Measurements from ENCODE around the gene PCGF3.

PCGF3 gene

DNA sequence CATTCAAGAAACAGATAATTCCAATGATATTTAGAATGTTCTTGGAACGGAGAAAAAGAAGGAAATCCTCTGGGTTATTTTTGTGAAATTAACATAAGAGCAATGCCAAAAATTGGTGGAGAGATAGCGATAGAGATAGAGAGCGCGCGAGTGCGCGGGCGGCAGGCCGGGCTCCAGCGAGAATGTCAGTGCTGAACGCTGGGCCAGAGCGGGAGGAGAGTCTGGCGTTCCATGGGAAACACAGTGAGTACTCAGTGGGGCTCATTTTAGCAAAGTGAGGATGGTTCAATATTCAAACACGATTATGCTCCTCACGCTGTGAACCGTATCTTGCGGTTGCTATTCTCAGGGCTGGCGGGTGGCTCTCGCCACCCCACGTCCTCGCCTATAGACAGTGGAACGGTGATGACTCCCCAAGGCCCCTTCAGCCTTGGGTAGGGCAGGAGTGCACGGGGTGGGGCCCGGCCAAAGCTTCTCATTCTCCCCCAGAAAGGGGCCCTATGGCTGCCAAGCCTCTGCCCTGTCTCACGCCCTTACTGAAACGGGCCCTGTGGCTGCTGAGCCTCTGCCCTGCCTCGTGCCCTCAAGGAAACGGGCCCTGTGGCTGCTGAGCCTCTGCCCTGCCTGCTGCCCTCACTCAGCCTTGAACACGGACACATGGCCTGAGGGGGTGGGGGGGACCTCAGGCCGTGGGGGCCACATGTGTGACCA lies 103.4 kb downstream of the PCGF3 start:
- ChIA-PET CTCF (interaction anchor here (0.7 kb wide), 1 partner anchor 15 kb away, joined by 3 read pairs; no protein-coding TSS in a partner anchor), POLR2A (no interaction called here)
- Histone ChIP-seq H3K36me3 (ENCODE audit: control insufficient read depth in 2 of 2, insufficient read depth in 1 of 2, low read length in 2 of 2) (no peaks in the 10 kb centered on the region), H3K4me3 (ENCODE audit: low read depth, low read length) (no peak overlapping the region), H3K4me1 (ENCODE audit: control insufficient read depth, insufficient read depth, low read length) (no peaks in the 10 kb centered on the region), H3K27ac (ENCODE audit: extremely low read depth, low read depth, low read length) (no peak overlapping the region), H3K9me3 (ENCODE audit: control insufficient read depth, insufficient read depth, low read depth, low read length) (no peaks in the 10 kb centered on the region)
- TF ChIP-seq, protein P1, sequence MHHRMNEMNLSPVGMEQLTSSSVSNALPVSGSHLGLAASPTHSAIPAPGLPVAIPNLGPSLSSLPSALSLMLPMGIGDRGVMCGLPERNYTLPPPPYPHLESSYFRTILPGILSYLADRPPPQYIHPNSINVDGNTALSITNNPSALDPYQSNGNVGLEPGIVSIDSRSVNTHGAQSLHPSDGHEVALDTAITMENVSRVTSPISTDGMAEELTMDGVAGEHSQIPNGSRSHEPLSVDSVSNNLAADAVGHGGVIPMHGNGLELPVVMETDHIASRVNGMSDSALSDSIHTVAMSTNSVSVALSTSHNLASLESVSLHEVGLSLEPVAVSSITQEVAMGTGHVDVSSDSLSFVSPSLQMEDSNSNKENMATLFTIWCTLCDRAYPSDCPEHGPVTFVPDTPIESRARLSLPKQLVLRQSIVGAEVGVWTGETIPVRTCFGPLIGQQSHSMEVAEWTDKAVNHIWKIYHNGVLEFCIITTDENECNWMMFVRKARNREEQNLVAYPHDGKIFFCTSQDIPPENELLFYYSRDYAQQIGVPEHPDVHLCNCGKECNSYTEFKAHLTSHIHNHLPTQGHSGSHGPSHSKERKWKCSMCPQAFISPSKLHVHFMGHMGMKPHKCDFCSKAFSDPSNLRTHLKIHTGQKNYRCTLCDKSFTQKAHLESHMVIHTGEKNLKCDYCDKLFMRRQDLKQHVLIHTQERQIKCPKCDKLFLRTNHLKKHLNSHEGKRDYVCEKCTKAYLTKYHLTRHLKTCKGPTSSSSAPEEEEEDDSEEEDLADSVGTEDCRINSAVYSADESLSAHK (tag by site-specific recombination; IDR thresholded peaks at IDR 0.05), result no peak
- TF ChIP-seq ZNF223 (tag by site-specific recombination; IDR thresholded peaks at IDR 0.05) (no peak), ZNF530 (tag by site-specific recombination; IDR thresholded peaks at IDR 0.05; ENCODE audit: low read depth) (no peak), ZSCAN30 (tag by site-specific recombination; IDR thresholded peaks at IDR 0.05) (no peak), ZNF610 (tag by site-specific recombination; IDR thresholded peaks at IDR 0.05; ENCODE audit: borderline replicate concordance) (no peak), ZNF302 (tag by site-specific recombination; IDR thresholded peaks at IDR 0.05; ENCODE audit: low read depth) (no peak), ZNF791 (tag by site-specific recombination; IDR thresholded peaks at IDR 0.05) (no peak), ZNF23 (tag by site-specific recombination; IDR thresholded peaks at IDR 0.05; ENCODE audit: borderline replicate concordance) (no peak), ZNF366 (tag by site-specific recombination; conservative IDR thresholded peaks at IDR 0.05) (no peak), SALL2 (tag by site-specific recombination; IDR thresholded peaks at IDR 0.05; ENCODE audit: borderline replicate concordance) (no peak), ZNF747 (tag by site-specific recombination; IDR thresholded peaks at IDR 0.05) (no peak), PRDM1 (tag by site-specific recombination; IDR thresholded peaks at IDR 0.05) (no peak)

DNA sequence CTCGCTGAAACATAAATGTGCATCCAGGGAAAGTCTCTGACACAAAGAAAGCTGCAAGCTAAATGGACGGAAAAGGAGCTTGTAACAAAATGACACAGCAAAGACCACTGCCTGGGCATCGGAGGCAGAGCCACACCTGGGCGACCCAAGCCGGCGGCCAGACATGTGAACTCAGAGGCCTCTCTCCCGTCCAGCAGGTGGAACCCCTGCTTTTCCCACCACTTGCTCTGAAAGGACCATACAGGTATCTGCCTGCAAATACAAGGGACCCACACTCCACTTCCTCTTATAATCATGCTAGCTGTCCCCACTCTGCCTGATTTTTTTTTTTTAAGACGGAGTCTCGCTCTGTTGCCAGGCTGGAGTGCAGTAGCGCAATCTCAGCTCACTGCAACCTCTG lies 108.3 kb downstream of the PCGF3 start:
- Histone ChIP-seq H3K9me3 (ENCODE audit: control insufficient read depth, insufficient read depth, low read depth, low read length) (no peaks in the 10 kb centered on the region), H3K36me3 (ENCODE audit: control insufficient read depth in 2 of 2, insufficient read depth in 1 of 2, low read length in 2 of 2) (no peaks in the 10 kb centered on the region), H3K27ac (ENCODE audit: extremely low read depth, low read depth, low read length) (no peak overlapping the region), H3K4me3 (ENCODE audit: low read depth, low read length) (no peak overlapping the region), H3K4me1 (ENCODE audit: control insufficient read depth, insufficient read depth, low read length) (no peaks in the 10 kb centered on the region)
- POLR2A ChIA-PET, result no interaction called here
- CTCF ChIA-PET, result no interaction called here
- TF ChIP-seq ZNF335 (tag by site-specific recombination; conservative IDR thresholded peaks at IDR 0.05) (0 out of 2 replicates have a peak, but pooled peaks have one; percentile 22), ZNF211 (tag by site-specific recombination; IDR thresholded peaks at IDR 0.05; ENCODE audit: low read depth) (no peak)

DNA sequence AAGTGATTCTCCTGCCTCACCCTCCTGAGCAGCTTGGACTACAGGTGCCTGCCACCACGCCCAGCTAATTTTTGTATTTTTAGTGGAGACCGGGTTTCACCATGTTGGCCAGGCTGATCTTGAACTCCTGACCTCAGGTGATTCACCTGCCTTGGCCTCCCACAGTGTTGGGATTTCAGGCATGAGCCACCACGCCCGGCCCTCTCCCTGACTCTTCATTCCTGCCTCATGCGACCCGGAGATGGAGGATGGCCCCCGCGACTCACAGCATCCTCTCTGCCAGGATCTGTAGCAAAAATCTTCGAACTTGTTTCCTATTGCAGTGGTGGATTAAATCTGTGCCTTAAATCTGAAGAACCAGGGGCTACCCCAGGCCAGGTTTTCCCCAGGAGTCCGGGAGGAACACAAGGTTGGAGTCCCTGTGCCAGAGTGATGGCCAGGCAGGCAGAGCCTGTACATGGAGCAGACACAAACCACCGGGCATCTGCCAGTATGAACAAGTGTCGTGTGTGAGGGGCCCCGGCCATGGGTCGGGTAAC lies 108.7 kb downstream of the PCGF3 start:
- H3K9me3 ChIP-seq (ENCODE audit: control insufficient read depth, insufficient read depth, low read depth, low read length), result no peaks in the 10 kb centered on the region
- TF ChIP-seq PRDM1 (tag by site-specific recombination; IDR thresholded peaks at IDR 0.05), result no peak
- TF ChIP-seq, protein P2, sequence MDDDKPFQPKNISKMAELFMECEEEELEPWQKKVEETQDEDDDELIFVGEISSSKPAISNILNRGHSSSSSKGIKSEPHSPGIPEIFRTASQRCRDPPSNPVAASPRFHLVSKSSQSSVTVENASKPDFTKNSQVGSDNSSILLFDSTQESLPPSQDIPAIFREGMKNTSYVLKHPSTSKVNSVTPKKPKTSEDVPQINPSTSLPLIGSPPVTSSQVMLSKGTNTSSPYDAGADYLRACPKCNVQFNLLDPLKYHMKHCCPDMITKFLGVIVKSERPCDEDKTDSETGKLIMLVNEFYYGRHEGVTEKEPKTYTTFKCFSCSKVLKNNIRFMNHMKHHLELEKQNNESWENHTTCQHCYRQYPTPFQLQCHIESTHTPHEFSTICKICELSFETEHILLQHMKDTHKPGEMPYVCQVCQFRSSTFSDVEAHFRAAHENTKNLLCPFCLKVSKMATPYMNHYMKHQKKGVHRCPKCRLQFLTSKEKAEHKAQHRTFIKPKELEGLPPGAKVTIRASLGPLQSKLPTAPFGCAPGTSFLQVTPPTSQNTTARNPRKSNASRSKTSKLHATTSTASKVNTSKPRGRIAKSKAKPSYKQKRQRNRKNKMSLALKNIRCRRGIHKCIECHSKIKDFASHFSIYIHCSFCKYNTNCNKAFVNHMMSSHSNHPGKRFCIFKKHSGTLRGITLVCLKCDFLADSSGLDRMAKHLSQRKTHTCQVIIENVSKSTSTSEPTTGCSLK (tag by site-specific recombination; IDR thresholded peaks at IDR 0.05), result no peak
- TF ChIP-seq RBAK (tag by site-specific recombination; IDR thresholded peaks at IDR 0.05), result no peak
- TF ChIP-seq ZEB2 (tag by site-specific recombination; IDR thresholded peaks at IDR 0.05), result no peak
- TF ChIP-seq BCL11A (tag by site-specific recombination; IDR thresholded peaks at IDR 0.05; ENCODE audit: low read depth), result no peak
- no peak for TF ChIP-seq ZNF837 (tag by site-specific recombination; IDR thresholded peaks at IDR 0.05)
- no peak for TF ChIP-seq ZNF239 (tag by site-specific recombination; IDR thresholded peaks at IDR 0.05)
- no peak for TF ChIP-seq ZNF529 (tag by site-specific recombination; IDR thresholded peaks at IDR 0.05; ENCODE audit: insufficient replicate concordance)
- TF ChIP-seq, protein P3, sequence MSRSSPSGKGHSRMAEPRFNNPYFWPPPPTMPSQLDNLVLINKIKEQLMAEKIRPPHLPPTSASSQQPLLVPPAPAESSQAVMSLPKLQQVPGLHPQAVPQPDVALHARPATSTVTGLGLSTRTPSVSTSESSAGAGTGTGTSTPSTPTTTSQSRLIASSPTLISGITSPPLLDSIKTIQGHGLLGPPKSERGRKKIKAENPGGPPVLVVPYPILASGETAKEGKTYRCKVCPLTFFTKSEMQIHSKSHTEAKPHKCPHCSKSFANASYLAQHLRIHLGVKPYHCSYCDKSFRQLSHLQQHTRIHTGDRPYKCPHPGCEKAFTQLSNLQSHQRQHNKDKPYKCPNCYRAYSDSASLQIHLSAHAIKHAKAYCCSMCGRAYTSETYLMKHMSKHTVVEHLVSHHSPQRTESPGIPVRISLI (tag by site-specific recombination; IDR thresholded peaks at IDR 0.05), result no peak
- no peak for TF ChIP-seq ZFP37 (tag by site-specific recombination; IDR thresholded peaks at IDR 0.05)
- no peak for TF ChIP-seq ZNF174 (tag by site-specific recombination; IDR thresholded peaks at IDR 0.05)
- TF ChIP-seq ZBTB48 (tag by site-specific recombination; IDR thresholded peaks at IDR 0.05), result no peak
- TF ChIP-seq GLIS2 (tag by site-specific recombination; IDR thresholded peaks at IDR 0.05), result no peak
- no peak for TF ChIP-seq ZNF843 (tag by site-specific recombination; IDR thresholded peaks at IDR 0.05)
- H3K4me1 ChIP-seq (ENCODE audit: control insufficient read depth, insufficient read depth, low read length), result no peaks in the 10 kb centered on the region
- ChIA-PET POLR2A (no interaction called here), CTCF (no interaction called here)
- H3K27ac ChIP-seq (ENCODE audit: extremely low read depth, low read depth, low read length), result no peak overlapping the region
- H3K36me3 ChIP-seq (ENCODE audit: control insufficient read depth in 2 of 2, insufficient read depth in 1 of 2, low read length in 2 of 2), result no peaks in the 10 kb centered on the region
- H3K4me3 ChIP-seq (ENCODE audit: low read depth, low read length), result no peak overlapping the region
